Measurements from ENCODE around the gene CLDN24. TPM values are rescaled to one million over a fixed set of nuclear protein-coding genes. Genes with fewer than 3 reads are reported as not detected.

The CLDN24 gene
- total RNA-seq, 1 experiment from 2014 or later = not detected

DNA sequence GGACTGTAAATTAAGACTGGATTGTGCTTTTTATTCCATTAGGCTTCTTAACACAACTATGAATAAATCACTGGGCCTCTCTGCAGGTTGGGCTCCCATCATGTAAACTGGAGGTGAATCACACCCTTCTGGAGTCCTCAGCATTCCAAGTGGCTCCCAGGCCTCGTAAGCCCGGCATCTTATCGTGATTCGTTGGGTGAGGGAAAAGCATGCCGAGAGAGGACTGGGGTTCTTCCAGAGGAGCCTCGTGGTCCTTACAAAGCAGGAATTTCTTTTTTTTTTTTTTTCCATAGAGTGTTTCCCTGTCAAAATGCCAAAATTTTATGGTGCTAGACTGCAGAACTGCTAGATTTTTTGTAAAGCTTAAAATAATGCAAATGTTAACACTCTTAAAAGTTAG, 22.2 kb downstream of the CLDN24 start:
- DNase-seq (ENCODE audit: low read depth, low spot score) (no peak), ATAC-seq (no peak)
- no peaks in the 10 kb centered on the region for H3K4me1 ChIP-seq (ENCODE audit: control insufficient read depth, insufficient read depth, low read length)
- intact Hi-C loops (cut with micrococcal nuclease; ENCODE audit: unreplicated experiment) (loop anchor here (10.0 kb wide), 1 partner anchor 95 kb away; no protein-coding TSS in a partner anchor), in situ Hi-C loops (cut with HindIII; ENCODE audit: low pct_unique_long_range_greater_than_20kb, low sequenced_read_pairs) (no loop called here)
- peaks cover 5% of the 10 kb centered on the region; the same call in 1 of the 2 replicates for H3K36me3 ChIP-seq (ENCODE audit: control insufficient read depth, insufficient read depth, low read length)
- H3K27me3 ChIP-seq (ENCODE audit: control insufficient read depth, insufficient read depth, low read length) = no peaks in the 10 kb centered on the region
- no TSS peak for BruUV-seq (replicated peaks)
- no peaks in the 10 kb centered on the region for H3K9me3 ChIP-seq (ENCODE audit: control insufficient read depth, insufficient read depth, low read depth, low read length)
- no peak for TF ChIP-seq TCF7L2 (IDR thresholded peaks at IDR 0.05; ENCODE audit: low read depth, low read length)
- TF ChIP-seq, protein P1, sequence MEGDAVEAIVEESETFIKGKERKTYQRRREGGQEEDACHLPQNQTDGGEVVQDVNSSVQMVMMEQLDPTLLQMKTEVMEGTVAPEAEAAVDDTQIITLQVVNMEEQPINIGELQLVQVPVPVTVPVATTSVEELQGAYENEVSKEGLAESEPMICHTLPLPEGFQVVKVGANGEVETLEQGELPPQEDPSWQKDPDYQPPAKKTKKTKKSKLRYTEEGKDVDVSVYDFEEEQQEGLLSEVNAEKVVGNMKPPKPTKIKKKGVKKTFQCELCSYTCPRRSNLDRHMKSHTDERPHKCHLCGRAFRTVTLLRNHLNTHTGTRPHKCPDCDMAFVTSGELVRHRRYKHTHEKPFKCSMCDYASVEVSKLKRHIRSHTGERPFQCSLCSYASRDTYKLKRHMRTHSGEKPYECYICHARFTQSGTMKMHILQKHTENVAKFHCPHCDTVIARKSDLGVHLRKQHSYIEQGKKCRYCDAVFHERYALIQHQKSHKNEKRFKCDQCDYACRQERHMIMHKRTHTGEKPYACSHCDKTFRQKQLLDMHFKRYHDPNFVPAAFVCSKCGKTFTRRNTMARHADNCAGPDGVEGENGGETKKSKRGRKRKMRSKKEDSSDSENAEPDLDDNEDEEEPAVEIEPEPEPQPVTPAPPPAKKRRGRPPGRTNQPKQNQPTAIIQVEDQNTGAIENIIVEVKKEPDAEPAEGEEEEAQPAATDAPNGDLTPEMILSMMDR (IDR thresholded peaks at IDR 0.05) = no peak
- no peak for TF ChIP-seq POLR2AphosphoS5 (IDR thresholded peaks at IDR 0.05; ENCODE audit: low read depth, low read length)
- TF ChIP-seq SIN3A (IDR thresholded peaks at IDR 0.05; ENCODE audit: borderline replicate concordance, insufficient read depth, low read depth, low read length) = no peak
- TF ChIP-seq, protein P2, sequence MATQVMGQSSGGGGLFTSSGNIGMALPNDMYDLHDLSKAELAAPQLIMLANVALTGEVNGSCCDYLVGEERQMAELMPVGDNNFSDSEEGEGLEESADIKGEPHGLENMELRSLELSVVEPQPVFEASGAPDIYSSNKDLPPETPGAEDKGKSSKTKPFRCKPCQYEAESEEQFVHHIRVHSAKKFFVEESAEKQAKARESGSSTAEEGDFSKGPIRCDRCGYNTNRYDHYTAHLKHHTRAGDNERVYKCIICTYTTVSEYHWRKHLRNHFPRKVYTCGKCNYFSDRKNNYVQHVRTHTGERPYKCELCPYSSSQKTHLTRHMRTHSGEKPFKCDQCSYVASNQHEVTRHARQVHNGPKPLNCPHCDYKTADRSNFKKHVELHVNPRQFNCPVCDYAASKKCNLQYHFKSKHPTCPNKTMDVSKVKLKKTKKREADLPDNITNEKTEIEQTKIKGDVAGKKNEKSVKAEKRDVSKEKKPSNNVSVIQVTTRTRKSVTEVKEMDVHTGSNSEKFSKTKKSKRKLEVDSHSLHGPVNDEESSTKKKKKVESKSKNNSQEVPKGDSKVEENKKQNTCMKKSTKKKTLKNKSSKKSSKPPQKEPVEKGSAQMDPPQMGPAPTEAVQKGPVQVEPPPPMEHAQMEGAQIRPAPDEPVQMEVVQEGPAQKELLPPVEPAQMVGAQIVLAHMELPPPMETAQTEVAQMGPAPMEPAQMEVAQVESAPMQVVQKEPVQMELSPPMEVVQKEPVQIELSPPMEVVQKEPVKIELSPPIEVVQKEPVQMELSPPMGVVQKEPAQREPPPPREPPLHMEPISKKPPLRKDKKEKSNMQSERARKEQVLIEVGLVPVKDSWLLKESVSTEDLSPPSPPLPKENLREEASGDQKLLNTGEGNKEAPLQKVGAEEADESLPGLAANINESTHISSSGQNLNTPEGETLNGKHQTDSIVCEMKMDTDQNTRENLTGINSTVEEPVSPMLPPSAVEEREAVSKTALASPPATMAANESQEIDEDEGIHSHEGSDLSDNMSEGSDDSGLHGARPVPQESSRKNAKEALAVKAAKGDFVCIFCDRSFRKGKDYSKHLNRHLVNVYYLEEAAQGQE (IDR thresholded peaks at IDR 0.05; ENCODE audit: insufficient read depth in 1 of 2, low read depth in 2 of 2, low read length in 1 of 2) = no peak
- no peak overlapping the region for H3K27ac ChIP-seq (ENCODE audit: low read length)
- ChIA-PET POLR2A (no interaction called here), CTCF (no interaction called here)
- no peak overlapping the region for H3K4me3 ChIP-seq (ENCODE audit: low read depth in 2 of 2, low read length in 2 of 2)

DNA sequence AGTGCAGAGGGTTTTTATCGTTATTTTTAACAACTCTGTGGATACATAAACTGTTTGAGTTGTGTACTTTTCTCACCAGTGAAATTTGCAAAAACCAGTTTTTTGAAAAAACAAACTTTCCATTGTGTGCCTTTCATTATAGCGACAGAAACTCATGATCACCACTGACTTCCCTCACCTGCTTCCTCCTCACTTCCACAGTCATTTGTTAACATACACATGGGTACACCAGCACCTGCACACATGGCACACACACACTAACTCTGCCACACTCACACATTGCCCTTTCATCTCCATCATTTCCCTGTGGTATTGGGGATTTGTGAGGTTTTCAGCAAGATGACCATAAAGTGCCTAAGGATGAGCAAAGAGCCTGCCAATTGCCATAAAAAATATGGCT, 22.8 kb downstream of the CLDN24 start:
- TF ChIP-seq, protein P1 (IDR thresholded peaks at IDR 0.05) = no peak
- TF ChIP-seq POLR2AphosphoS5 (IDR thresholded peaks at IDR 0.05; ENCODE audit: low read depth, low read length) = no peak
- no peak for TF ChIP-seq TCF7L2 (IDR thresholded peaks at IDR 0.05; ENCODE audit: low read depth, low read length)
- TF ChIP-seq SIN3A (IDR thresholded peaks at IDR 0.05; ENCODE audit: borderline replicate concordance, insufficient read depth, low read depth, low read length) = no peak
- TF ChIP-seq, protein P2 (IDR thresholded peaks at IDR 0.05; ENCODE audit: insufficient read depth in 1 of 2, low read depth in 2 of 2, low read length in 1 of 2) = no peak
- CTCF ChIA-PET = no interaction called here
- H3K27me3 ChIP-seq (ENCODE audit: control insufficient read depth, insufficient read depth, low read length) = no peaks in the 10 kb centered on the region
- no peak overlapping the region for H3K4me3 ChIP-seq (ENCODE audit: low read depth in 2 of 2, low read length in 2 of 2)
- BruUV-seq (replicated peaks) = no TSS peak
- DNase-seq (ENCODE audit: low read depth, low spot score) (no peak), ATAC-seq (no peak)
- intact Hi-C loops (cut with micrococcal nuclease; ENCODE audit: unreplicated experiment) = no loop called here
- H3K27ac ChIP-seq (ENCODE audit: low read length) = no peak overlapping the region
- in situ Hi-C loops (cut with HindIII; ENCODE audit: low pct_unique_long_range_greater_than_20kb, low sequenced_read_pairs) = no loop called here
- H3K36me3 ChIP-seq (ENCODE audit: control insufficient read depth, insufficient read depth, low read length) = peaks cover 5% of the 10 kb centered on the region; the same call in 1 of the 2 replicates
- H3K9me3 ChIP-seq (ENCODE audit: control insufficient read depth, insufficient read depth, low read depth, low read length) = no peaks in the 10 kb centered on the region
- no peaks in the 10 kb centered on the region for H3K4me1 ChIP-seq (ENCODE audit: control insufficient read depth, insufficient read depth, low read length)
- POLR2A ChIA-PET = no interaction called here

All from Panc1 (cell line).